Choroid plexus epithelial cell (primary cell): Measurements from ENCODE around the gene DCHS2.
A peak's percentile ranks its signal among the peaks of the same experiment; 100 is the strongest.

Source experiments
- DNase-seq: peaks from one replicate; pipeline ENCODE4 v3.0.0-alpha.2; 2010; ENCODE audit warnings: low read depth
- H3K4me3 ChIP-seq: 2 replicates; pipeline ENCODE4 v1.5.1; 2011; ENCODE audit warnings: low read depth, mild to moderate bottlenecking, control low read depth, low read length, moderate library complexity
- CTCF ChIP-seq: conservative IDR thresholded peaks from 2 replicates; pipeline ENCODE4 v1.5.1; 2011; ENCODE audit warnings: low read depth, mild to moderate bottlenecking, control low read depth, inconsistent platforms, low read length, moderate library complexity

DCHS2 gene

GRCh38 chr4:154307451-154307850 lies 184.1 kb downstream of the DCHS2 start:
- no peak overlapping the region for H3K4me3 ChIP-seq
- TF ChIP-seq CTCF = no peak
- DNase-seq = no peak

GRCh38 chr4:154305616-154306015 lies 186.0 kb downstream of the DCHS2 start:
- no peak for DNase-seq
- no peak overlapping the region for H3K4me3 ChIP-seq
- TF ChIP-seq CTCF = no peak

- no peak overlapping the region for H3K4me3 ChIP-seq
- no peak for TF ChIP-seq CTCF
Measured at GRCh38 chr4:154304679-154305078, 186.9 kb downstream of the DCHS2 start.

GRCh38 chr4:154294652-154295350 lies 196.8 kb downstream of the DCHS2 start:
- no peak for DNase-seq
- H3K4me3 ChIP-seq = no peak overlapping the region
- no peak for TF ChIP-seq CTCF

More at GRCh38 chr4:154304679-154305078, 186.9 kb downstream of the DCHS2 start:
- DNase-seq = no peak

GRCh38 chr4:154293427-154293826 lies 198.2 kb downstream of the DCHS2 start:
- TF ChIP-seq CTCF = no peak
- DNase-seq = no peak
- H3K4me3 ChIP-seq = no peak overlapping the region

GRCh38 chr4:154292589-154292988 lies 199.0 kb downstream of the DCHS2 start:
- H3K4me3 ChIP-seq = no peak overlapping the region
- no peak for TF ChIP-seq CTCF
- no peak for DNase-seq

GRCh38 chr4:154277172-154277571 lies 214.4 kb downstream of the DCHS2 start:
- DNase-seq = peak; percentile 20
- no peak for TF ChIP-seq CTCF

More at GRCh38 chr4:154277172-154277571, 214.4 kb downstream of the DCHS2 start:
- H3K4me3 ChIP-seq = no peak overlapping the region
